T-cell (primary cell): ENCODE measurements around the gene E2F1. TPM values are rescaled to one million over a fixed set of nuclear protein-coding genes. Genes with fewer than 3 reads are reported as not detected.

ENCODE experiments used
- ATAC-seq, 4 experiments: fragments of 200-7000 bp in 3 of 4; fragments of 150-1000 bp in 1 of 4; cut with Tn5 transposase; replicated peaks in 1 of 4; 1 replicate in 3 of 4; 2 replicates in 1 of 4; pipeline ENCODE4 v1.10.0; 2021; ENCODE audit warnings: moderate library complexity in 3 of 4, mild to moderate bottlenecking in 2 of 4, moderate number of reproducible peaks in 1 of 4
- CTCF ChIA-PET, 2 donors: fragments of 300-600 bp; sonication (Branson Sonifier 250); formaldehyde crosslinking; loops; one replicate each; lab custom pipeline; 2022; ENCODE audit warnings: antibody characterized with exemption in 2 of 2; lab: Charles Lee
- POLR2A ChIA-PET, 2 donors: fragments of 300-600 bp; sonication (Branson Sonifier 250); formaldehyde crosslinking; loops; one replicate each; lab custom pipeline; 2022; ENCODE audit warnings: antibody characterized with exemption in 2 of 2; lab: Charles Lee
- DNase-seq, 35 experiments: peaks; one replicate each; pipeline versions ENCODE4 v3.0.0 to v3.0.0-alpha.2; 2013 to 2023
- H3K27ac ChIP-seq: one replicate; pipeline ENCODE4 v1.5.1; 2013; ENCODE audit warnings: low read length
- H3K27me3 ChIP-seq, 2 experiments: replicated peaks in 1 of 2; 1 replicate in 1 of 2; 2 replicates in 1 of 2; pipeline versions ENCODE4 v1.6.1 to v1.7.0; 2013; ENCODE audit warnings: low read length in 1 of 2, mixed read lengths in 1 of 2; ENCODE audit not compliant: control insufficient read depth in 2 of 2, insufficient read depth in 2 of 2; ENCODE audit errors: extremely low read depth in 1 of 2
- H3K36me3 ChIP-seq, 2 donors: 1 replicate in 1 of 2; 2 replicates in 1 of 2; pipeline versions ENCODE4 v1.6.1 to v1.7.0; 2013; ENCODE audit warnings: low read length in 1 of 2; ENCODE audit not compliant: control insufficient read depth in 2 of 2, insufficient read depth in 1 of 2; ENCODE audit errors: extremely low read depth in 1 of 2
- H3K4me1 ChIP-seq, 2 experiments: 1 replicate in 1 of 2; 2 replicates in 1 of 2; pipeline versions ENCODE4 v1.6.1 to v1.7.0; 2013; ENCODE audit warnings: low read length in 2 of 2, mixed read lengths in 1 of 2; ENCODE audit not compliant: insufficient read depth in 2 of 2, control insufficient read depth in 1 of 2; ENCODE audit errors: extremely low read depth in 1 of 2
- H3K4me3 ChIP-seq, 2 donors: 1 replicate in 1 of 2; 2 replicates in 1 of 2; pipeline versions ENCODE4 v1.5.1 to v1.7.0; 2013; ENCODE audit warnings: mild to moderate bottlenecking in 2 of 2, low read length in 1 of 2, moderate library complexity in 1 of 2; ENCODE audit not compliant: control insufficient read depth in 1 of 2; ENCODE audit errors: extremely low read depth in 1 of 2
- H3K9me3 ChIP-seq: 2 replicates; pipeline ENCODE4 v1.7.0; 2013
- H3K27ac Mint-ChIP-seq, 2 donors: one replicate each; pipeline ENCODE4 v1.8.0; 2020 to 2021; ENCODE audit warnings: mild to moderate bottlenecking in 2 of 2, mixed read lengths in 2 of 2
- H3K27me3 Mint-ChIP-seq, 2 donors: one replicate each; pipeline ENCODE4 v1.8.0; 2021 to 2022; ENCODE audit warnings: mixed read lengths in 2 of 2
- H3K36me3 Mint-ChIP-seq: one replicate; pipeline ENCODE4 v1.8.0; 2021; ENCODE audit warnings: mixed read lengths
- H3K4me1 Mint-ChIP-seq, 3 donors: one replicate each; pipeline ENCODE4 v1.8.0; 2020 to 2022; ENCODE audit warnings: mixed read lengths in 3 of 3, mild to moderate bottlenecking in 1 of 3
- H3K4me3 Mint-ChIP-seq, 3 donors: one replicate each; pipeline ENCODE4 v1.8.0; 2020 to 2022; ENCODE audit warnings: mild to moderate bottlenecking in 3 of 3, mixed read lengths in 3 of 3, moderate library complexity in 3 of 3
- H3K9me3 Mint-ChIP-seq, 3 donors: one replicate each; pipeline ENCODE4 v1.8.0; 2020 to 2022; ENCODE audit warnings: mixed read lengths in 3 of 3
- WGBS: methylation state at CpG from one replicate; pipeline ENCODE4 v1.1.5; 2013; ENCODE audit warnings: missing lambda C conversion rate; ENCODE audit not compliant: insufficient coverage; 5-methylcytosine and 5-hydroxymethylcytosine counted together
- total RNA-seq, 35 experiments: library from RNA in 6 of 35; stranded (reverse) in 6 of 35; fragments of 120-200 nt in 1 of 35; gene quantifications; one replicate each; pipeline versions ENCODE4 v1.2.1 to v1.2.4 and lab custom pipeline; 2013 to 2026

The E2F1 gene
- total RNA-seq, 5 donors from 2014 or later (not counting 1 experiment from before 2014, with no cell fraction given): 1.8 to 7.4 (median 4.6) TPM

GRCh38 chr20:33670715-33671499, 15.3 kb downstream of the E2F1 start:
- peaks cover 3 to 52% of the 10 kb centered on the region in 2 experiments for H3K4me1 ChIP-seq

GRCh38 chr20:33669873-33670640, 16.1 kb downstream of the E2F1 start:
- no peaks in the 10 kb centered on the region for H3K9me3 ChIP-seq
- H3K9me3 Mint-ChIP-seq: no peaks in the 10 kb centered on the region
- H3K36me3 Mint-ChIP-seq: no peaks in the 10 kb centered on the region
- H3K27me3 ChIP-seq: peaks cover 0 to 3% of the 10 kb centered on the region in 2 experiments
- no peak overlapping the region for H3K4me3 ChIP-seq
- H3K27ac ChIP-seq: no peak overlapping the region
- CTCF ChIA-PET: no interaction called here
- no peak overlapping the region for H3K4me3 Mint-ChIP-seq
- H3K27me3 Mint-ChIP-seq: no peaks in the 10 kb centered on the region
- DNase-seq: no peak
- H3K27ac Mint-ChIP-seq: peak overlapping the region in 1 of 2 donors; percentile 55
- 92% methylated on average over 11 of the region's 13 CpGs for WGBS
- POLR2A ChIA-PET: interaction anchor here in 1 of 2 donors (0.5 kb wide), 1 partner anchor 216 kb away, joined by 3 read pairs; no protein-coding TSS in a partner anchor
- peaks cover 3 to 47% of the 10 kb centered on the region in 2 experiments for H3K4me1 ChIP-seq
- H3K4me1 Mint-ChIP-seq: peaks cover 31 to 39% (median 33%) of the 10 kb centered on the region in 3 donors
- ATAC-seq: no peak
- no peaks in the 10 kb centered on the region for H3K36me3 ChIP-seq

More at GRCh38 chr20:33670715-33671499, 15.3 kb downstream of the E2F1 start:
- H3K36me3 ChIP-seq: no peaks in the 10 kb centered on the region
- CTCF ChIA-PET: no interaction called here
- DNase-seq (no peak), ATAC-seq (no peak)
- peak overlapping the region in 1 of 2 donors; percentile 64 for H3K27ac Mint-ChIP-seq
- peak overlapping the region in 1 of 3 donors; percentile 33 for H3K4me3 Mint-ChIP-seq
- H3K36me3 Mint-ChIP-seq: no peaks in the 10 kb centered on the region
- H3K27me3 ChIP-seq: peaks cover 0 to 3% of the 10 kb centered on the region in 2 experiments
- no peak overlapping the region for H3K27ac ChIP-seq
- H3K9me3 Mint-ChIP-seq: no peaks in the 10 kb centered on the region
- H3K27me3 Mint-ChIP-seq: no peaks in the 10 kb centered on the region
- POLR2A ChIA-PET: no interaction called here
- 96% methylated on average over 5 of the region's 6 CpGs for WGBS
- H3K4me3 ChIP-seq: no peak overlapping the region
- no peaks in the 10 kb centered on the region for H3K9me3 ChIP-seq
- H3K4me1 Mint-ChIP-seq: peaks cover 29 to 37% (median 34%) of the 10 kb centered on the region in 3 donors

- Histone ChIP-seq H3K27me3 (peaks cover 0 to 3% of the 10 kb centered on the region in 2 experiments), H3K4me1 (peaks cover 3 to 49% of the 10 kb centered on the region in 2 experiments), H3K36me3 (no peaks in the 10 kb centered on the region), H3K27ac (no peak overlapping the region), H3K9me3 (no peaks in the 10 kb centered on the region), H3K4me3 (no peak overlapping the region)
- POLR2A ChIA-PET: interaction anchor here in 1 of 2 donors (0.5 kb wide), 1 partner anchor 215 kb away, joined by 3 read pairs; no protein-coding TSS in a partner anchor
- H3K4me3 Mint-ChIP-seq: no peak overlapping the region
- H3K36me3 Mint-ChIP-seq: no peaks in the 10 kb centered on the region
- H3K9me3 Mint-ChIP-seq: no peaks in the 10 kb centered on the region
- peaks cover 36 to 43% (median 36%) of the 10 kb centered on the region in 3 donors for H3K4me1 Mint-ChIP-seq
- no peak for ATAC-seq
- 100% methylated on average over 1 of the region's 5 CpGs for WGBS
- peak overlapping the region in 1 of 2 donors; percentile 27 for H3K27ac Mint-ChIP-seq
- CTCF ChIA-PET: interaction anchor here in 1 of 2 donors (1.1 to 2.9 kb wide), 3 partner anchors 17 to 225 kb away, joined by 3 to 11 read pairs (median 4); partner anchors contain the start of gene SNTA1
- no peaks in the 10 kb centered on the region for H3K27me3 Mint-ChIP-seq
- DNase-seq: no peak
These were observed 17.0 kb downstream of the E2F1 start for GRCh38 chr20:33669224-33669623.

- 94% methylated on average over 11 of the region's 13 CpGs for WGBS
- Histone ChIP-seq H3K4me1 (peaks cover 7 to 50% of the 10 kb centered on the region in 2 experiments), H3K27ac (no peak overlapping the region), H3K9me3 (no peaks in the 10 kb centered on the region), H3K4me3 (peak overlapping the region in 1 of 2 donors; percentile 73), H3K27me3 (peaks cover 0 to 2% of the 10 kb centered on the region in 2 experiments), H3K36me3 (no peaks in the 10 kb centered on the region)
- peak overlapping the region; percentile 74 to 95 (median 81) for H3K4me3 Mint-ChIP-seq
- H3K9me3 Mint-ChIP-seq: no peaks in the 10 kb centered on the region
- ChIA-PET CTCF (interaction anchor here (0.6 to 2.9 kb wide), 10 partner anchors 11 to 1736 kb away, joined by 3 to 11 read pairs (median 3); partner anchors contain the start of genes CDK5RAP1 (in 1 of the 2) and SNTA1 (in 1 of the 2)), POLR2A (interaction anchor here (0.5 to 0.6 kb wide), 3 partner anchors 57 to 265 kb away, joined by 3 to 7 read pairs (median 3); no protein-coding TSS in a partner anchor)
- H3K27ac Mint-ChIP-seq: peak overlapping the region; percentile 27 to 68
- no peaks in the 10 kb centered on the region for H3K27me3 Mint-ChIP-seq
- H3K36me3 Mint-ChIP-seq: no peaks in the 10 kb centered on the region
- H3K4me1 Mint-ChIP-seq: peaks cover 40 to 46% (median 41%) of the 10 kb centered on the region in 3 donors
- DNase-seq (no peak), ATAC-seq (no peak)
These were observed 17.6 kb downstream of the E2F1 start for GRCh38 chr20:33668466-33669155.

- Histone ChIP-seq H3K4me3 (peak overlapping the region; percentile 73 to 81), H3K27ac (no peak overlapping the region), H3K36me3 (no peaks in the 10 kb centered on the region), H3K9me3 (no peaks in the 10 kb centered on the region), H3K4me1 (peaks cover 4 to 48% of the 10 kb centered on the region in 2 experiments), H3K27me3 (no peaks in the 10 kb centered on the region)
- Mint-ChIP-seq H3K36me3 (no peaks in the 10 kb centered on the region), H3K4me3 (peak overlapping the region; percentile 74 to 95 (median 81)), H3K27ac (peak overlapping the region; percentile 27 to 68), H3K27me3 (no peaks in the 10 kb centered on the region), H3K9me3 (no peaks in the 10 kb centered on the region), H3K4me1 (peaks cover 35 to 41% (median 39%) of the 10 kb centered on the region in 3 donors)
- CTCF ChIA-PET: interaction anchor here (0.6 to 2.9 kb wide), 11 partner anchors 12 to 1736 kb away, joined by 3 to 11 read pairs (median 3); partner anchors contain the start of genes CBFA2T2 (in 1 of the 2), CDK5RAP1 (in 1 of the 2) and SNTA1 (in 1 of the 2)
- peak in 34 of 35 experiments; percentile 34 to 87 (median 66) for DNase-seq
- WGBS: 5% methylated on average over 47 of the region's 47 CpGs
- ATAC-seq: peak; percentile 58 to 68 (median 64)
- POLR2A ChIA-PET: interaction anchor here (0.5 to 0.6 kb wide), 3 partner anchors 58 to 265 kb away, joined by 3 to 4 read pairs (median 3); no protein-coding TSS in a partner anchor
These were observed 18.3 kb downstream of the E2F1 start for GRCh38 chr20:33667676-33668465.
